GM21619 (cell line): Measurements from ENCODE around the gene ROGDI.
A peak's percentile ranks its signal among the peaks of the same experiment; 100 is the strongest.

Experiments used
- ATAC-seq: cut with Tn5 transposase; IDR thresholded peaks from one replicate; pipeline ENCODE4 v1.9.1; 2021; ENCODE audit not compliant: unreplicated experiment

The ROGDI gene

DNA sequence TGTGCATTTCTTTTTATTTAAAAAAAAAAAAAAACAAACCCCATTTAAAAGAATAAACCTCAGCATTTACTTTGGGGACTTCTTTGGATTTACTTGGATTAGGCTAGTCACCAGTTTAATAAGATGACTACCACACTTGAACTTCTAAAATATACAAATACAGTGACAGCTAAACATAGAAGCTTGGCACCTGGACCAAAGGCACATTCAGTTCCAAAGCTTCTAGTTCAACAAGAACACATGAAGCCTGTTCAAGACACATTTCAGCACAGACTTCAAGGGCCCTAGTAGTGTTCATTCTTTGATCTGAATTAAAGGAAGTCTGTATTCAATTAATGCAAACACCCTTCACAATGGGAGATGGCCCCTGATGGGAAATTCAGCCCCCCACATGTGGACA, 11.6 kb upstream of the ROGDI start:
- ATAC-seq, result no peak

DNA sequence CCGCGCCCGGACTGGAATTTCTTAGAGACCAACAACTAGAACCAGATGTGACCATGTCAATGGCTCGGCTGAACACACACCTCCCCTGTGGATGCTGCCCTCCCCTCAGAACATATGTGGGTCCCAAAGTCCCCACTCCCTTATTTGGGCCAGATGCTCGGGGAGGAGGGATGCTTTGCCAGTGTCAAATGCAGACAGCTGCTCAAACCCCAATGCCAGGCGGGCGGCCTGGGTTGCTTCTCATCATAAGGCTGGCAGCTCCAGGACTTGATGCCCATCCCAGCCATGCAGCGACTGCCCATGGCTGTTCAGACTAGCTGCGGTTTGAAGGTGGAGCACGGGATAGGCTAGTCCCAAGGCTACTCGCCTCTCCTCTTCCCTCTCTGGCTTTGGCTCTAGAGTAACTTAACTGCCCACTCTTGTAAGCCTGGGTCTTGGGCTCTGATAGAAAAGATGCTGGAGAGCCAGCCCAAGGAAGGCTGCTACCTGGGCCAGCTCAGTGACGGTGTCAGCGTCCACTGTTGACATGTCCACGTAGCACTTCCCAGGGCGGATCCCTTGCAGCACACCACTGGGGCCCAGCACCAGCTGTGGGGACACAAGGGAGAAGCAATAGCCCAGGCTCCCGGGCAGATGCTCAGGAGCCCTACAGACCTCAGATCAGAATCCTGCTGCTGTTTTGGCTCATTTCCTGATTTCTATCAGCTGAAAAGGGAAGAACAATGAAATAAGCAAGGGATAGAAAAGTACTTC, 11.0 kb upstream of the ROGDI start:
- no peak for ATAC-seq

- ATAC-seq, result no peak
Measured at GRCh38 chr16:4811773-4812172, 9.3 kb upstream of the ROGDI start.

GRCh38 chr16:4811242-4811641, 8.8 kb upstream of the ROGDI start:
- ATAC-seq, result no peak

- no peak for ATAC-seq
Measured at GRCh38 chr16:4806280-4806679, 3.8 kb upstream of the ROGDI start.

- ATAC-seq, result no peak
Measured at GRCh38 chr16:4805231-4805630, 2.8 kb upstream of the ROGDI start.

- ATAC-seq, result no peak
Measured at GRCh38 chr16:4803898-4804762, 1.7 kb upstream of the ROGDI start.

DNA sequence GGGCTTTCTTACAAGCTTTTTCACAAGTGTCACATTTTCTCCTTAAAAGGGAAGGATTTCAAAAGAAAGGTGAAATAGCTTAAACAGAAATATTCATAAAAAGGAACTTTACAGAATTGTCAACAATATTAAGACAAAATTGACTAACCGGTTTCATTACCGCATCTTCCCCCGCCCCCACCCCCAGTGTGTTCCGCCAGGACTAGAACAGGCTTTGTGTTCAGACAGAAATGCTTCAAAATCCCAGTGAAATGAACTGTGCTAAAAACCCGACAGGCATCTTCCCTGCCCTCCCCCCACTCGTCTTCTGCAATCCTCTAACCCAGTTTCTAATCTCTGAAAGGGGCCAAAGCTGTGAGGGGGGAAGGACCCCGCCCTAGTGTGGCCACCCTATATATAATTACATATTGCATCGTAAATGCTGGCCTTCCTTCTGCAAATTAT, 990 bp upstream of the ROGDI start:
- no peak for ATAC-seq

DNA sequence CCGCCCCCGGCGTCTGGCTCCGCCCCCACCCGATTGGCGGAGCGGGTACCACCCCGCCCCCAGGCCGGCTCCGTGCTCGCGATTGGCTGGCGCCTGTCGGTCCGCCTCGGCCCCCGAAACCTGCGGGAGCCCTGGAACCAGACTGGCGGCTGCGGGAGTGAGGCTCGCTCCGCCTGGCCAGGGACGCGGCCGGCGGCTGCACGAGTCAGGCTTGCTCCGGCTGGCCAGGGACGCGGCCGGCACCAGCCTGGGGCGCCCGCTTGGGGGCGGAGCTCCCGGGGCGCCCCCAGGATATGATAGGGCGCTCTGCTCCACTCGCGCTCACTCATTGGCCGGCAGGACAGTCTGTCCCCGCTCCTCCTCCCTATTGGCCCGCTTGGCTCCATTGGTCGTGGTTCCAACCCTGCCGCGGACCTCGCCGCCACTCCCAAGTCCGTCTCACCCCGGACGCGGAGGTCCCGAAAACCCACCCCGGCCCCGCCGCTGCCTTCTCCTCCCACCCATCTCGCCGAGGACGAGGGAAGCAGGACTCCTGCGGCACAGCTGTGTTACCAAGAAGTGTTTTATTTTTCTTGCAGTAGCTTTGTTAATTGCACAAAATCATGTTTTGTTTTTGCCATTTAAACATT, 340 bp upstream of the ROGDI start:
- ATAC-seq, result peak; percentile 90

DNA sequence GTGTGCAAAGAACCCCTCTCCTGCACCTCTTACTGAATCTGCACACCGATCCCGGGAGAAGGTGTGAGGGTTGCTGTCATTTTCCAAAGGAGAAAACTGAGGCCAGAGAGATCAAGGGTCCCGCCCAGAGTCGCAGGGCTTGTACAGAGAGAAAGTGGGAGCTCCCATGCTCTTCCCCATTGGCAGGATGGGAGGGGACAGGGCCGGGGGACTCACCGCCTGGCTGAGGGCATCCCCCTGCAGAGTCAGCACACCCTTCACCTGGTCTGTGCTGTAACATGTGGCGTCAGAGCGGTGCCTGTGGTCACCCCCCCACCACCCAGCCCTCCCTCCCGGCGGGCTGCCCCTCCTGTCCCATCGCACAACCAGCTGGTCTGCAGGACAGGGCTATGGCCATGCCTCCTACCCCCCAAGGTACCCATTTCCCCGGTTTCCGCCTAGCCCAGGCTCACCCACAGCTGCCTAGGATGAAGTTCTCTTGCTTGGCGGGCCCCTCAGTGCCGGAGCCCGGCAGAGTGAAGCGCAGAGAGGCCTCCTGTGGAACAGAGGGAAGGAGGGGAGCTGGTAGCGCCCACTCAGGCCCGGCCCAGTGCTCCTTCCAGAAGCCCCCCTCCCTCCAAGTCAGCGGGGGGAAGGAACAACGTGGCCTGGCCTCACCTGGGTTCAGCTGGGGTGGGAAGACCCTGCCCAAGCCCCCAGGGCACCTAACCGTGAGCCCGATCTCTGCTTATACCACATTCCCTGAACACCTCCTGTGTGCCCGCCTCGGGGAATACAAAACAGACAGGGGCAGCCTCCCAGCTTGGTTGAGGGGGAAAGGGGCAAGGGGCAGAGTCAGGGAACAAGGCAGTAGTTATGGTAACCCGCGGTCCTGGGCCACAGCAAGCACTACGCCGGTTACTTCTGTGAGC, 1.1 kb downstream of the ROGDI start:
- ATAC-seq, result no peak

GRCh38 chr16:4800290-4801041, 2.0 kb downstream of the ROGDI start:
- ATAC-seq, result no peak

DNA sequence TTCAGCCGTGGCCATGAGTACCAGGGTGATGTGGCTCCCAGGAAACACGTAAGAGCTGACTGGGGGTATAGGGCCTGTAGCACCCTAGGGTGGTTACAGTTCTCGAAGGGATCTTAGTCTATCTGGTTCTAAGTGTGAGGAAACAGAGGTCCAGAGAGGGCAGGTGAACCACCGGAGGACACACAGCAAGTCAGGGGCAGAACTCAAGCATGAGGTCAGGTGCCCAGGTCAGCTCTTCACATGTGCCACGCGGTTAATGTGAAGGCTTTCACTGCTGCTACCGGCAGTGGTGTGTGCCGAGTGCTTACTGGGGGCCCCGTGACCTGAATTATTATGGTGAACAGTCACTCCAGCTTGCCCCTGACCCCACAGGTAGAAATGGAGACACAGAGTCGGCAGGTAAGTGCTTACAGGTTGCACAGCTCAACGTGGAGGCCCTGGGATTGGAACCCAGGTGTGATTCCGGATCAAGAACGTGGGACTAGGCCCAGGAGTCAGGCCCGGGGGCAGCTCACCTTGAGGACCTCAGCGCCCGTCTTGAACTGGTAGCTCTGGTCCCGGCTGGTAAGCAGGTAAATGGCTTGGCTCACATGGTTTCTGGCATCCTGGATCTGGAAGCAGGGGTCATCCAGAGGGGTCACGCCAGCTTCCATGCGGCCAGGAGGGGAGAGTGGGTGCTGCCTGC, 3.1 kb downstream of the ROGDI start:
- ATAC-seq, result no peak

DNA sequence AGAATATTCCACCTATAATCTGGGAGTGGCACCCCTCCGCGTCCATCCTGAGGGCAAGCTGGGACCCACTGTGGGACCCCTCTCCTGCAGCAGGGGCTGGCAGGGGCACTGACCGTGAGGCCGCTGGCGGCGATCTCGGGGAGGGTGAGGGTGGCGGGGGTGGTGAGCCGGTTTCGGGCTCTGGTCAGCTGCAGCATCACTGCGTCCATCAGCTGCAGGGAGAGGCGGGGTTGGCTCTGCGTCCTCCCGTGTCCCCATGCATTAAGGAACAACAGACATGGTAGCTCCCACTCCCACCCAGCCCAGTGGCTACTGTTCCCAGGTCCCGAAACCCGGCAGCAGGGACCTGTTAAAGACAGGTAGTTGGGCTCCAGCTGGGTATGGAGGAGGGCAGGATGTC, 4.0 kb downstream of the ROGDI start:
- no peak for ATAC-seq

DNA sequence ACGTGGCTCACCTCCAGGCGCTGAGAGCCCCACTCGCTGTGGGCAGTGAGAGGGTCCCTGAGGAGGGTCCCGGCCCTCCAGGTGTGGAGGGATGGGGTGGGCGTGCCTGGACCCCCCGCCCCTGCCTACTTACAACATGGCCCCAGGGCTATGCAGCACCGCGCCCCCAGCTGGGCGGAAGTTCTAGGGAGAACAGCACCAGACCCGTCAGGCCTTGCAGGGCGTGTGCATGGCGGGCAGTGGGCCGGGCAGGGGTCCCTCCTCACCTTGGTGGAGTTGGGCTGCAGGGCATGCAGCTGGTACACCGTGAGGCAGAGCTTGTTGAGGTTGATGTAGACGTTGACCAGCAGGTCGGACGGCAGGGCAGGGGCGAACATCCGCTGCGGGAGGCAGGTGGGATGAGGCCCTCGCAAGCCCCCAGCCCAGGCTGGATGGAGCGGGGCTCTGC, 4.6 kb downstream of the ROGDI start:
- ATAC-seq, result no peak

DNA sequence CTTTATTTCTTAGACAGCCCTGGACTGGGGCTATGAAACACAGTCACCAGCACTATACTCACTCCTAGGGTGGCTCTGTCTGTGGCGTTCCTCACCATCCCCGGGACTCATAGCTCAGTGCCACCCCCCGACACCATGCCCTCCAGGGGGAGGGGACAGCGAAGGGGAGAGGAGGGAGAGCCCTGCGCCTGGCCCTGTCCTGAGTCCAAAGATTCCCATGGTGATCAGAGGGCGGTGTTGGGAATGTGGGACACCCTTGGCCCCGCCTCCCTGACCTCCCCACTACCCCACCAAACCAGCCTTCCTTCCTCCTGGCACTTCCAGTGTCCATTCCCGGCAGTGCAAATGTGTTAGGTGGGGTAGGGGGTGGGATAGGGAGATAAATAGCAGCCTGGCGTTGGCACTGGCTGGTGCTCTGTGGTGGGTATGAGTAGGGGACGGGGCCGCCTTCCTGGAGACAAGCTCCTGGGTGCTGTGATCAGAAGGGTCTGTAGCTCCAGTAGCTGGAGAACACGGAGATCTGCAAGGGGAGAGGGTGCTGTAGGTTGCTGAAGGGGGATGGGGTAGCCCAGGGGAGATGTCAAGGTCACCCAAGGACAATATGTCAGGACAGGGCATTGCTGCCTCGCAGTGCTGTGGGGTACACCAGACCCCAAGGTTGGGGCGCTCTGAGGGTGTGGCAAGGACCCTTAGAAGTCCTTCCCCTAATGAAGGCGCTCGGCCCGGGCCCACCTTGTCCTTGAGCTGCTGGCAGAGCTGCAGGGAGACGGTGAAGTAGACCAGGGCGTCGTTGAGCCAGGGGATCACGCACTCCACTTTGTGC, 5.2 kb downstream of the ROGDI start:
- ATAC-seq, result no peak

DNA sequence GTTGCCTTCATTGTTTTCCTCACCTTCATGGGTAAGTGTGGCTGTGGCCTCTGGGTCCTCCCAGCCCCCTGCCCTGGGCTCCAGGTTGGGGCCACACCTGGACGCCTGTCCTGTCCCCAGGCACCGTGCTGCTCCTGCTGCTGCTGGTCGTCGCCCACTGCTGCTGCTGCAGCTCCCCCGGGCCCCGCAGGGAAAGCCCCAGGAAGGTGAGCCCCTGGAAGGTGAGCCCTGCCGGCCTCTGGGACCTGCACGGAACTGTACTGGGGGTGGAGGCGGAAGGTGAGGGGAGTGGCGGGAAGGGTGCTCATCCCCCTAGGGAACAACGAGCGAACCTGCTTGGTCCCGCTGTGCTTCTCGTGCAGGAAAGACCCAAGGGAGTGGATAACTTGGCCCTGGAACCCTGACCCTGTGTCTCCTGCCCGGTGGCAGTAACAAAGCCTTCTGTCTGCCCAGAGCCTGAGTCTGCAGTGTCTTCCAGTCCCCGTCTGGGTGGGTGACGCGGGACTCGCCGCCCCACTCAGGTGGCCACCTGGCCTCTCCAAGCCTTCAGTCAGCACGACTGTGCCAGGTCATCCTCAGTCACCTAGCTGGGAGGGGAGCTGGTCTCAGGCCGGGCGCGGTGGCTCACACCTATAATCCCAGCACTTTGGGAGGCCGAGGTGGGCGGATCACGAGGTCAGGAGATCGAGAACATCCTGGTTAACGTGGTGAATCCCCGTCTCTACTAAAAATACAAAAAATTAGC, 6.4 kb downstream of the ROGDI start:
- ATAC-seq, result no peak

GRCh38 chr16:4795181-4795827, 7.1 kb downstream of the ROGDI start, which contains the start of gene SMIM22:
TSS of gene SMIM22 (plus strand) at chr16:4795369. CDS start at chr16:4795735, 366 bp downstream.
- ATAC-seq, result no peak
